Measurements from ENCODE around the gene ADSL.

Gene ADSL

DNA sequence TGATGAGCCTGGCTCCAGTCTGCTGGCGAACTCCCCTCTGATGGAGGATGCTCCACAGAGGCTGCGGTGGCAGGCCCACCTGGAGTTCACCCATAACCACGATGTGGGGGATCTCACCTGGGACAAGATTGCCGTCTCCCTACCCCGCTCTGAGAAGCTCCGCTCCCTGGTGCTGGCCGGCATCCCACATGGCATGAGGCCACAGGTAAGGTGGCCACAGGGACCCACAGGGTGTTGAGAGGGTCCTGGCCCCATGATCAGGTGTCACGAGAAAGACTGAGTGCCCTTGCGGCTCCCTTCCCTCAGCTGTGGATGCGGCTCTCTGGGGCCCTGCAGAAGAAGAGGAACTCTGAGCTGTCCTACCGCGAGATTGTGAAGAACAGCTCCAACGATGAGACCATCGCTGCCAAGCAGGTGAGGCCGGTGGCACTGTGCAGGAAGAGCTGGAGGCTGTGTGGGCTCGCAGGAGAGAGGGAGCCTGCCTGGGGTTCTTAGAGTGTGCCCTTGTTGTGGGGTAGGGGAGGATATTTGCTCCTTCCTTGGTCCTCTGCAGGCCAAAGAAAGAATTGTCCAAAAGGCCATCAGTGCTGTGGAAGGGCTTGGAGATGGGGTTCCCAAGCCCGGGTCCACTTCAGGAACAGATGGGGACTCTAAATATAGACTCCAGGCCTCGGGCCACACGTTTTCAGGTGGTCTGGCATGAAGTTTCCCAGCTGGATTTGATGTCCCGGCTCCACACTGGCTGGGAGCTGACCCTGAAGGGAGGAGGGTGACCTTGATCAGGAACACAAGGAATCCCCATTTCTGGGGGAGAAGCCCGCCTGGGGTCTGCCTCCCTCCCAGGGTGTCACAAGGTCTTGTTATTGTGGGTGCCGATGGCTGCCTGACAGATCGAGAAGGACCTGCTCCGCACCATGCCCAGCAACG lies 58.2 kb downstream of the ADSL start:
- no peak for DNase-seq (ENCODE audit: low read depth, low spot score)

DNA sequence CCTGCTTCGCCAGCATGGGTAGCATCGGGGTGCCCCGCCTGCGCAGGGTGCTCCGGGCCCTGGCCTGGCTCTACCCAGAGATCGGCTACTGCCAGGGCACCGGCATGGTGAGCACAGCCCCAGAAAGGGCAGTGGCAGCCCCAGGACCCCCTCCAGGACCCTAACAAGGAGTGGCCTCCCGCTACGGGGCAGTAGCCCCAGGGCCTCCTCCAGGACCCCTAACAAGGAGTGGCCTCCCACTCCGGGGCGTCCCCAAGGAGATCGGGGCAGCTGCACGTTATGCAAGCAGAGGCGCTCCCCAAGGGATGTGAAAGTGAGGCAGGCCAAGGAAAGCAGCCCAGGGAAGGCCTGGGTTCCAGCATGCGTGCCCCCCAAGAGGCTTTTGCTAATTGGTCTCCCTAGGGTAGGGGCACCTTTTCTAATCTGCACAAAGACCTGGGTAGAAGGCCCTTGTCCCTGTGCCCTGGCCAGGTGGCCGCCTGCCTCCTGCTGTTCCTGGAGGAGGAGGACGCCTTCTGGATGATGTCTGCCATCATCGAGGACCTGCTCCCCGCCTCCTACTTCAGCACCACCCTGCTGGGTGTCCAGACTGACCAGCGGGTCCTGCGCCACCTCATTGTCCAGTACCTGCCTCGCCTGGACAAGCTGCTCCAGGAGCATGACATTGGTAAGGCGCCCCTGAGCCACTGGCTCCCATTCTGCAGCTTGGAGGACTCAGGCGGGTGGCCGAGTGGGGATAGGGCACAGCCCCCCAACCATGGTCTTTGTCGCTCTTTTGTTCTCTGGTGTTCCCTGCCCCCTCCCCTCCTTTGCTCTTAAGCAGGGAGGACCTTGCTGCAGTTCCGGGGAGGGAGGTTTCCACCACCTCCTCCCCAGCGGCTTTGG lies 59.1 kb downstream of the ADSL start:
- no peak for DNase-seq (ENCODE audit: low read depth, low spot score)

DNA sequence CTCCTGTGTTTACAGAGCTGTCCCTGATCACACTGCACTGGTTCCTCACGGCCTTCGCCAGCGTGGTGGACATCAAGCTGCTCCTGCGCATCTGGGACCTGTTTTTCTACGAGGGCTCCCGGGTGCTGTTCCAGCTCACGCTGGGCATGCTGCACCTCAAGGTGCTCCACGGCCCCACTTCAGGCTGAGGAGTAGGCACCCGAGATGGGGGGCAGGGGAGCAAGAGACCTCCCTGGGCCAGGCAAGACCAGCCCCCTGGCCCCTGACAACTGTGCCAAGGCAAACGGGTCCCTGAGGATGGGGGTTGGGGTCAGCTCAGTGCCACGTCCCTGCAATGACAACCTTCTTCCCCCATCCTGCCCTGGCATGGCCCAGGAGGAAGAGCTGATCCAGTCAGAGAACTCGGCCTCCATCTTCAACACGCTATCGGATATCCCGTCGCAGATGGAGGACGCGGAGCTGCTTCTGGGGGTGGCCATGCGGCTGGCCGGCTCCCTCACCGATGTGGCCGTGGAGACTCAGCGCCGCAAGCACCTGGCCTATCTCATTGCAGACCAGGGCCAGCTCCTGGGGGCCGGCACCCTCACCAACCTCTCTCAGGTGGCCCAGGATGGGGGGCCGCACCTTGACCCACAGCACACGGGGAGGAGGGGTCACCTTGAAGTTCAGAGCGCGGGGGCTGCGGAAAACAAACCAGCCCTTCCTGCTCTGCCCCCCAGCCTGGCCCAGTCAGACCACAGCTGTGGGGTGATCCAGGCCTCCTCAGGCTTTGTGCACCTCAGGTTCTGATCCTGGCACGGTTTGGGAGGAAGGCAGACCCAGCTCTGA lies 60.0 kb downstream of the ADSL start:
- no peak for DNase-seq (ENCODE audit: low read depth, low spot score)

DNA sequence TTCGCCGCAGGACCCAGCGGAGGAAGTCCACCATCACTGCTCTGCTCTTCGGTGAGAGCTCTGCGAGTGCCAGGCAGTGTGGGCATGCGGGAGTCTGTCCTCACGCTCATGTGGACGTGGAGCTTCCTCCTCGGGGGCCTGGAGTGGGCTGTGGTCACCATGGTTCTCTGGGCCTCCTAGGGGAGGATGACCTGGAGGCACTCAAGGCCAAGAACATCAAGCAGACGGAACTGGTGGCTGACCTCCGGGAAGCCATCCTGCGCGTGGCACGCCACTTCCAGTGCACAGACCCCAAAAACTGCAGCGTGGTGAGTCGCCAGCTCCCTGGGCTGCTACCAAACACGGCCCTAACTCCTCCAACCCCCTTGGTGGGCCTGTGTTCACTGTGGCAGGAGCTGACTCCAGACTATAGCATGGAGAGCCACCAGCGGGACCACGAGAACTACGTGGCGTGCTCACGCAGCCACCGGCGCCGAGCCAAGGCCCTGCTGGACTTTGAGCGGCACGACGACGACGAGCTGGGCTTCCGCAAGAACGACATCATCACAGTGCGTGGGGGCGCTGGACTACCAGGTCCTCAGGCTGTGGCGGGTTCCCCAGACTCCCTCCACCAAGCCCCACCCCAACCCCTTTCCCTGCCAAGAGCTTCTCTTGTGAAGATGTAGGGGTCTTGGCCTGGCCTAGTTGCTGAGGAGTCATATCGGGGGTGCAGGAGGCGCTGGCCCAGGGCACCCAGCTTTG lies 60.9 kb downstream of the ADSL start:
- DNase-seq (ENCODE audit: low read depth, low spot score): no peak

DNA sequence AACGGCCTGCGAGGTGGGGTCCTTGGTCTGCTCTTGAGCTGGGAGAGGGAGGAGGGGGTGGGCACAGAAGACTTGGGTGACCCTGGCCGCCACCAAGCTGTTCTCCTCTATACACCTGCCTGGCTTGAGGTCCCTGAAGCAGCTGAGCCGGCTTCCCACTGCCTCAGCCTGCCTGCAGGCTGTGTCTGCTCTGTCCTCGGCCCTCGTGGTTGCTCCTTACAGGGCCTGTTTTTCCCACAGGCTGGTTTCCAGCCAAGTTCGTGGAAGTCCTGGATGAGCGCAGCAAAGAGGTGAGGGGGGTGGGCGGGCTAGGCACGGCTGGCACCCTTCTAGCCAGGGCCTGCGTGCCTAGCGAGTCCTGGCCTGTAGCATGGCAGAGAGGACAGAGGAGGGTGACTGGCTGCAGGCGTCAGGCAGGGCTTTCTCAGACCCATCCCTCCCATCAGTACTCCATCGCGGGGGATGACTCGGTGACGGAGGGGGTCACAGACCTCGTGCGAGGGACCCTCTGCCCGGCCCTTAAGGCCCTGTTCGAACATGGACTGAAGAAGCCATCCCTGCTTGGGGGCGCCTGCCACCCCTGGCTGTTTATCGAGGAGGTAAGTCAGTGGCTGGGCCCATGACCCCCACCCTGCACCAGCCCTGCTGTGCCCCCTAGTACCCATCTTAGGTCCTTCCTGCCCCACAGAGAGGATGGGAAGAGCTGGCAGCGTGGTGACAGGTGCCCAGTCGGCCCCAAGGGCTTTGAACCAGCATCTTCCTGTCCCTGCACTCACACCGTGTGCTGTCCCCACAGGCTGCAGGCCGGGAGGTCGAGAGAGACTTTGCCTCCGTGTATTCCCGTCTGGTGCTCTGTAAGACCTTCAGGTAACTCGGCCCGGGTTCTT lies 61.8 kb downstream of the ADSL start:
- no peak for DNase-seq (ENCODE audit: low read depth, low spot score)

DNA sequence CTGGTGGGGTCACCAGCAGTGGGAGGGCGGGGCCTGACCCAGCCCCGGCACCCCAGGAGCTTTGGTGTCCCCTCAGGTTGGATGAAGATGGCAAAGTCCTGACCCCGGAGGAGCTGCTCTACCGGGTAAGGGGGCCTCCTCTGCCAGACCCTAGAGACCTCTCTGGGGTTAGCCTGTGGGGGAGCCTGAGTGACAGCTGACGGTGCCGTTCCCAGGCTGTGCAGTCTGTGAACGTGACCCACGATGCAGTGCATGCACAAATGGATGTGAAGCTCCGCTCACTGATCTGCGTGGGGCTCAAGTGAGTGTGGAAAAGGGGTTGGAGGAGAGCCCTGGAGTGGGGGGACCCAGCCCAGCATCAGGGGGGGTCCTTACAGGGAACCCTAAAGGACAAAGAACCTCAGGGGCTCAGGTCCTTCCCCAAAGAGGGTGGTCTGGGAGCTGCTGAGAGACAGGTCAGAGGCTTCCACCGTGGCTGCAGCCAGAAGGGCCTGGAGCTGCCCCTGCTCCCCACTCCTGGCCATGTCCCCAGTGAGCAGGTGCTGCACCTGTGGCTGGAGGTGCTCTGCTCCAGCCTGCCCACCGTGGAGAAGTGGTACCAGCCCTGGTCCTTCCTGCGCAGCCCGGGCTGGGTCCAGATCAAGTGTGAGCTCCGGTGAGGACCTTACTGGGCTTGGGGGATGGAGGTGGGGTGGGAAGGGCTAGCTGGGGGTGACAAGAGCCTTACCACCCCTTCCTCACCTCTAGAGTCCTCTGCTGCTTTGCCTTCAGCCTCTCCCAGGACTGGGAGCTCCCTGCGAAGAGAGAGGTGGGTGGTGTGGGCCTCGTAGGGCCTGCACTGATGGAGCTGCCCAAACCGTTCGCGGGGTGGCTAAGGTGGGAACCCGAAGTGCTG lies 62.7 kb downstream of the ADSL start:
- no peak for DNase-seq (ENCODE audit: low read depth, low spot score)

DNA sequence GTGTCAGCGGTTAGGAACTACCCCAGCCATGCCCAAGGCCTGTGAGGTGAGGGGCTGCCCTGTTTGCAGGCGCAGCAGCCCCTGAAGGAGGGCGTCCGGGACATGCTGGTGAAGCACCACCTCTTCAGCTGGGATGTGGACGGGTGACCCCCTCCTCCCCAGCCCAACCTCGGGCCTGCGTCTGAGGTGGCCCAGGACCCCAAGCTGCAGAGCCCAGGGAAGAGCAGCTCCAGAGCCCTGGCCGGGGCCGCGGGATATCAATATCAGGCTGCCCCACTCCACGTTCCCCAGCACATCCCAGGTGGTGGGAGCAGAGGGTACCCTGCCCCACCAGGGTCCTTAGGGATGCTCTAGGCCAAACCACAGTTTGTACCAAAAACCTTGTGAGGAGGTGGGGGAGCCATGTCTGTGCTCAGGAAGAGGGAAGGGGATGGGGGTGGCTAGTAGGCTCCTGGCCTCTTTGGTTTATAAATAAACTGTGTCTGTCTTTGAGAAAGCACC lies 63.4 kb downstream of the ADSL start:
- DNase-seq (ENCODE audit: low read depth, low spot score): no peak

DNA sequence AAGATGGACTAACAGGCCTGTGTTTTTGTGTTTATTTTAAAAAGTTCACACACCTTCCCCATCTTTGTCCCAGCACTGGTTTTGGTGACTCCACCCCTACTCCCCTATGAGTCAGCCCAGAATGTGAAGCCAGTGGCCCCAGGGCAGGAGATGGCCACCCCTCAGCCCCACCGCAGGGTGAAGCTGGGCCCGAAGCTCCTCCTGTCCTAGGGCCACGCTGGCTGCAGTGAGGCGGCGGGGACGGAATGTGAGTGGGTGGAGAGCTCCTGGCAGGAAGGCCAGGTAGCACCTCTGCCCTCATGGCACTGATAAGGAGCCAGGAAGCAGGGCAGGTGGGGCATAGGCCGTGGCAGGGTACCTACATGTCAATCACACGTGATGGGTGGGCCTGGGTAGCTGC lies 64.0 kb downstream of the ADSL start:
- no peak for DNase-seq (ENCODE audit: low read depth, low spot score)

DNA sequence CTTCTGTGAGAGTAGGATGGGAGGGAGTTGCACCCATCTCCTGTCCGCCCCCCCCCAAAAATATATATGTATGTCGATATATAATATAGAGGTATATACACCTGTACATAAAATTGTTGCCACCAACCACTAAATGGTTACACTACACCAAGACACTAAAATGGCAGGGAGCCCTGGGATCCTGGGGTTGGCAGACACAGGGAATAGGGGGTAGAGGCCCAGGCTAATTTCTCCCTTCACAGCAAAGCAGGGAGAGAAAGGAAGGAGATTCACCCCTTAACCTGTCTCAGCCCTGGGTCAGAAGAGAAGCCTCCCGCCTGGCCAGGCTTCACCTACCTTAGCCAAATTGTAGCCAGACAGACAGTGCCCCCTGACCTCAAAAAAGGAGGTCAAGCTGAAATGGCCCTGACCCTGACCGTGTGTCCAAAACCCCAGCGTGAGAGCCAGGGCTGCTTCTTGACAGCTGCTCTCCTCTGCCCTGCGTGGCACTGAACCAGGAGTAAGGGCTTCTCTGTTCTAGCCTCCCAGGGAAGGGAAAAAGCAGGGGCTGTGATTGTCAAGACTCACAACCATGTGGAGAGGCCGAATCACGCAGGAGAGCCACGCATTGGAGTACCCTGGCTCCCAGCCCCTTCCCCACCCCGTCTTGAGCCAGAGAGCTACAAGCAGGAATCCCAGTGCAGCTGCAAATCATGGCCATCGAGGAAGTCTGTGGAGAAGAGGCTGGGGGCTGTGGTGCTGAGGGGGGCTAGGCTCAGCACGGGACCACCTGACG lies 64.6 kb downstream of the ADSL start:
- no peak for DNase-seq (ENCODE audit: low read depth, low spot score)

DNA sequence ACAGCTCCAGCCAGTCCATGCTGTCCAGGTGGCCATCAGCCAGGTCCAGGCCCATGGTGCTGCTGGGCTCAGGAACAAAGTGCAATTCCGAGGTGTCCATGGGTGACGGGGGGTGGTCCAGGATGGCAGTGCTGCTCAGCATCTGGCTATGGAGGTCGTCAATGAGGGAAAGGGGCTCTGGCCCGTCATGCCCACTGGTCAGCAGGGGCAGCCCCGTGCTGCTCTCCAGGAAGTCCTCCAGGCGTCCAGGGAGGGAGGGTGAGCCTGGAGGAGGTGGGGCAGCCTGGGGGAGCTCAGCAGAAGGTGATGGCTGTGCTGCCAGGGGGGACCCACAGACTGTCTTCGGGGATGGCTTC lies 65.2 kb downstream of the ADSL start:
- no peak for DNase-seq (ENCODE audit: low read depth, low spot score)

DNA sequence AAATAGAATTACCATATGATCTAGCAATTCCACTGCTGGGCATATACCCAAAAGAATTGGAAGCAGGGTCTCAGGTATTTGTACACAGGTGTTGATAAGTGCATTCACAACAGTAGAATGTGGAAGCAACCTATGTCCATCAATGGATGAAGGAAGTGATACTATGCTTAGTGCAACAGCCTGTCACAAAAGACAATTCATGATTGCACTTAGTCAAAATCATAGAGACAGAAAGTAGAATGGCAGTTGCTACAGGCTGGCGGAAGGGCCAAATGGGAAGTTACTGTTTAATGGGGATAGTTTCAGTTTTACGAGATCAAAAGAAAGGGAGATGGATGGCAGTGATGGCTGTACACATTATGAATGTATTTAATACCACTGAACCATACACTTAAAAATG lies 66.1 kb downstream of the ADSL start:
- no peak for DNase-seq (ENCODE audit: low read depth, low spot score)

DNA sequence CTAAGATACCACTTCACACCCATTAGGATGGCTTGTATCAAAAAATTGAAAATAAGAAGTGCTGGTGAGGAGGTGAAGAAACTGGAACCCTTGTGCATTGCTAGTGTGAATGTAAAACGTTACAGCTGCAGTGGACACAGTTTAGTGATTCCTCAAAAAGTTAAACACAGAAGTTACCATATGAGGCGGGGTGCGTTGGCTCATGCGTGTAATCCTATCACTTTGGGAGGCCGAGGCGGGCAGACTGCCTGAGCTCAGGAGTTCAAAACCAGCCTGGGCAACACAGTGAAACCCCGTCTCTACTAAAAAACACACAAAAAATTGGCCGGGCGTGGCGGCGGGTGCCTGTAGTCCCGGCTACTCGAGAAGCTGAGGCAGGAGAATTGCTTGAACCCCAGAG lies 67.6 kb downstream of the ADSL start:
- DNase-seq (ENCODE audit: low read depth, low spot score): no peak

DNA sequence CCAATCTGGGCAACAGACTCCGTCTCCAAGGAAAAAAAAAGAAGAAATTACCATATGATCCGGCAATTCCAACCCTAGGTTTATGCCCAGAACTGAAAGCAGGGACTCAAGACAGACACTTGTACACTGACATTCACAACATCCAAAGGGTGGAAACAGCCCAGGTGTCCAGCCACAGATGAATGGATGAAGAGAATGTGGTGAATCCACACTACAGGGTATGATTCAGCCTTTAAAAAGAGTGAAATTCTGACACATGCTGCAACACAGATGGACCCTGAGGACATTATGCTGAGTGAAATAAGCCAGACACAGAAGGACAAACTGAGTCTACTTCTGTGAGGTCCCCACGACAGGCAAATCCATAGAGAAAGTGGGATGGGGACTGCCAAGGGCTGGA lies 68.0 kb downstream of the ADSL start:
- DNase-seq (ENCODE audit: low read depth, low spot score): no peak

DNA sequence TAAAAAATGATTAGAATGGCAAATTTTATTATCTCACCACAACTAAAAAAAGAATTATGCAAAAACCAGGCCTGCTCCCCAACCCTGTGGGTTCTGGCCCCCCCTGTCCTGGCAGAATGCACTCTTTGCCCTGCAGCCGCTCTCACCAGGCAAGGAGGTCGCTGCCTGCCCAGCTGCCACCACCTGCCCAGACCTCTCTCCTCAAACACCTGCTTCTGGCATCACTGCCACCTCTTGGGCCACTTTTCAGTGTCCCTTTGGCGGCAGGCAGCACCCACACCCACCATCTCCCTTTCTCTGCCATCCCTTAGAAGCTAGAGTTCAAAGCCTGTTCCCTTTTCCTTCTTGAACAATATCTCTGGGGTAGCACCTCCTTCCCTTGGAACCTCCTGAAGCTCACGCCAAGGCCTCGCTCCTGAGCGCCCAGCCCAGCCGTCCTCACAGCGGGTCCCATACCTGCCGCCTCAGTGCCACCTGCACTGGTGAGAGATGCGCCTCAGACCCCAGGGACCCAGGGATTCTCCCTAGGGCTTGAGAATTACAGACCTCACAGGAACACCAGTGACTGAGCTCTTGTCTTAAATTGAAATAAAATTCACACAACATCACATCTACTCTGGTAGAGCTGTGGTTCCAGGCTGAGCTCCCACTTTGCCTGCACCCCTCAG lies 68.7 kb downstream of the ADSL start:
- DNase-seq (ENCODE audit: low read depth, low spot score): no peak

DNA sequence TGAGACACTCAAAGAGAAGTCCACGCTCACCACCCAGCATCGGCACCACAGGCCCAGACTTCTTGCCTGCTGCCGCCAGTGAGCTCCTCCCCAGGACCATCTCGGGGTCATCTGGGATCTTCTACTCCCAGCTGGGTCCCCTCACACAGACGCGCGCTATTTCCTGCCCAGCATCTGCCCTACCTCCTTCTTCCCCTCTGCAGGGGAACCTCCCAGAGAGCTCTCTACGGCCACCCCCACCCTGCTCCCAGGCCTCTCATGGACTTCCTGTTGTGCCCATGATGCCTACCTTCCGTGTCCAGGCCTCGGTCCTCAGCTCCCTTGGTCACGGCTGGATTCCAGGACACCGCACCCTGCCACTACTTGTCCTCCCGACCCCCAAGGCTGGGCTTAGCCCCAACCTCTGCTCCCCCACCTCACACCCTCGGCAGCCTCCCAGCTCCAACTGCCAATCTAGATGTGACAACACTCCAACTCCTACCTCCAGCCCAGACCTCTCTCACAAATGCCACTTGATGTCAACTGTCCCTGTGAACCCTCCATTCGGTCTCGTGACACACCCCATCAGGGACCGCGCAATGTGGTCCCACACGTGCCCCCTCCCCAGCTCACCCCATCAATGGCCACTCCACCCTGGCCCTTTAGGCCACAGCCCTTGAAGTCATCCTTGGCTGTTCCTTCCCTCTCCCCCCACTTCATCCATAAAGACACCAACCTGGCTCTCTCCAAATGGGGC lies 69.4 kb downstream of the ADSL start:
- DNase-seq (ENCODE audit: low read depth, low spot score): no peak

DNA sequence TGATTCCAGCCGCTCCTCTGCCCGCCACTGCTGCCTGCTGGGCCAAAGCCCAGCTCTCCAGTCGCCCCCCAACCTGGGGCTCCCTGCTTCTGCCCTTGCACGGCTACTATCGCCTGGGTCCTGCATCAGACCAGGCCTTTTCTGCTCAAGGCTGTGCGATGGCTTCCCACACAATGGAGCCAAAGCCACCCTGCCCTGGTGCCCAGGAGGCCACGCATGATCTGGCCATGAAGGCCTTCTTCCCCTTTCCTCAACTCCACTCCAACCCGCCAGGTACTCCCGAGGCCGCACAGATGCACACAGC lies 69.9 kb downstream of the ADSL start:
- no peak for DNase-seq (ENCODE audit: low read depth, low spot score)

DNA sequence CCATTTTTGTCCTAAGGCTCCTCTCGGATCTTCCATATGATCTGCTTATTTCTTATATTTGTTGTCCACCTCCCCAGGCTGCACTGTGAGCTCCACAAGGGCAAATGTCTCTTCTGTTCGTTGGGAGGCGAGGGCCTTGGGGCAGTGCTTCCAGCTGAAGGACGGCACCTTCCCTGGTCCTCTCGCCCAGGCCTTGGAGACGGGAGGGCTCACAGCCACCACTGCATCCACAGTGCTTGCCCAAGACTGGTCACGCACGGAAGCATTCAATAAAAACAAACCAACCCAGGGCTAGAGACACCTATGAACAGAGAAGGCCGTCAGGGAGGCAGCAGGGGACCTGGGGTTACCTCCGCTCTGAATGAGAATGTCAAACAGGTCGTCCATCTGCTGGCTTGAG lies 70.3 kb downstream of the ADSL start:
- no peak for DNase-seq (ENCODE audit: low read depth, low spot score)
